ENCODE data around the gene UBE4B. TPM values are rescaled to one million over a fixed set of nuclear protein-coding genes. Genes with fewer than 3 reads are reported as not detected.

The UBE4B gene
- total and polyA plus RNA-seq, 4 donors = 9.9 to 51.0 (median 28.2) TPM

DNA sequence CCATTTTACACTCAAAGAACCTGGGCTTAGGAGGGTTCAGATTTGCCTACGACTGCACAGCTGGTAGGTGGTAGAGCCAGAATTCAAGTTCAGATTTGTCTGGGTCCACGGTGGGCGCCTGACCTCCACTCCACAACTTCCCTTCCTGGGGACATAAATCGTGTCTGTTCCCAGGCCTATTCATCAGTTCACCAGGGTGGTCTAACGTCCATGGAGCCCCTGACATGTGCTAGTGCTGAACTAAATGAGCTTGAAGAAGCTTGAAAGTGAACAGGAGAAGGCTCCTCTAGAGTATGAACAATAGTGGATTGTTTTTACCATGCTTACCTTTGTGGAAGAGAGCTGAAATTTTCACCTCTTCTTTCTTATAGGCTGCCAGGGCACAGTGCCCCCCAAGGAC is 145.1 kb downstream of the UBE4B start:
- no peak for ATAC-seq (ENCODE audit: insufficient read depth, low FRiP score)
- Histone ChIP-seq H3K4me1 (ENCODE audit: control insufficient read depth in 5 of 5, insufficient read depth in 5 of 5, low read length in 5 of 5) (no peaks in the 10 kb centered on the region), H3K27ac (ENCODE audit: low read depth in 1 of 2, low read length in 1 of 2) (no peak overlapping the region), H3K36me3 (ENCODE audit: control insufficient read depth in 4 of 4, insufficient read depth in 4 of 4, low read length in 4 of 4) (peaks cover 19 to 26% (median 24%) of the 10 kb centered on the region in 4 donors), H3K27me3 (ENCODE audit: control insufficient read depth in 3 of 3, insufficient read depth in 3 of 3, low read length in 2 of 3) (no peaks in the 10 kb centered on the region), H3K4me3 (no peak overlapping the region), H3K9me3 (ENCODE audit: control insufficient read depth in 4 of 4, insufficient read depth in 3 of 4, low read length in 3 of 4) (peaks cover 0 to 3% (median under 1%) of the 10 kb centered on the region in 4 donors), H3K9ac (ENCODE audit: insufficient read depth in 1 of 2, low read length in 2 of 2) (no peak overlapping the region)
- WGBS, 2 donors = 76 to 78% methylated on average over 5 of the region's 5 CpGs
- TF ChIP-seq, protein P1, sequence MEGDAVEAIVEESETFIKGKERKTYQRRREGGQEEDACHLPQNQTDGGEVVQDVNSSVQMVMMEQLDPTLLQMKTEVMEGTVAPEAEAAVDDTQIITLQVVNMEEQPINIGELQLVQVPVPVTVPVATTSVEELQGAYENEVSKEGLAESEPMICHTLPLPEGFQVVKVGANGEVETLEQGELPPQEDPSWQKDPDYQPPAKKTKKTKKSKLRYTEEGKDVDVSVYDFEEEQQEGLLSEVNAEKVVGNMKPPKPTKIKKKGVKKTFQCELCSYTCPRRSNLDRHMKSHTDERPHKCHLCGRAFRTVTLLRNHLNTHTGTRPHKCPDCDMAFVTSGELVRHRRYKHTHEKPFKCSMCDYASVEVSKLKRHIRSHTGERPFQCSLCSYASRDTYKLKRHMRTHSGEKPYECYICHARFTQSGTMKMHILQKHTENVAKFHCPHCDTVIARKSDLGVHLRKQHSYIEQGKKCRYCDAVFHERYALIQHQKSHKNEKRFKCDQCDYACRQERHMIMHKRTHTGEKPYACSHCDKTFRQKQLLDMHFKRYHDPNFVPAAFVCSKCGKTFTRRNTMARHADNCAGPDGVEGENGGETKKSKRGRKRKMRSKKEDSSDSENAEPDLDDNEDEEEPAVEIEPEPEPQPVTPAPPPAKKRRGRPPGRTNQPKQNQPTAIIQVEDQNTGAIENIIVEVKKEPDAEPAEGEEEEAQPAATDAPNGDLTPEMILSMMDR (IDR thresholded peaks at IDR 0.05; ENCODE audit: control extremely low read depth, extremely low read depth) = no peak
- DNase-seq = no peak

DNA sequence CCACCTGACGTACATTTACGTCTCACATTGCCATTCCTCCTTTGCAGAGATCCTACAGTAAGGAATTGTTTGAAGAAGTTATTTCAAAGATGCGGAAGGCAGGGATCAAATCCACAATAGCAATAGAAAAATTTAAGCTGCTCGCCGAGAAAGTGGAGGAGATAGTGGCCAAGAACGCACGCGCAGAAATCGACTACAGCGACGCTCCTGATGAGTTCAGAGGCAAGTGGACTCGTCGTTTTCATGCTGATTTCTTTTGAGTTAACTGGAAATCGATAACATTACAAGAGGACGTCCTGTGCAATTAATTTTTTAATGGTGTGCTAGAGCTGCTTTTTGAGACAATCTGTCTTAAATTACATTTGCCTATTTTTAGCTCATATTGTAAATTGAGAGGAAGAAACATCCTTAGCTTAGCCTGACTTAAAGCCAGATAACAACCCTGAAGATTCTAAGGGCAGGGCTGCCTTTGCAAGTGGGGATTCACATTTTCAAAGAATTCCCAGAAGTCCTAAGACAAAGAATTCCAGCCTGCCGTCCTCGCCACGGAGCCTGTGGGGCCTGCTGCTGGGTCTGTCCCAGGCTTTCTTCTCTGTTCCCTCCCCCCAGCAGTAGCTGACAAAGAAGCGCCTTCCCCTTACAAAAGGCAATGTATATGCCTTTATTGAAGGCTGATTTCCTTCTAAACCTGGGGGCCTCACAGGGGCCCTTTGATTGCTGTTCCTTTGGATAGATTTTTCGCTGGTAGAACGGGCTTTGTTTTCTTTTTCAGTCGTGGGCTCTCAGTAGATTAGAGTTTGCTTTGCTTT is 146.0 kb downstream of the UBE4B start:
- WGBS, 2 donors = 87 to 91% methylated on average over 22 of the region's 22 CpGs
- H3K4me1 ChIP-seq (ENCODE audit: control insufficient read depth in 5 of 5, insufficient read depth in 5 of 5, low read length in 5 of 5) = no peaks in the 10 kb centered on the region
- DNase-seq (no peak), ATAC-seq (ENCODE audit: insufficient read depth, low FRiP score) (no peak)
- no peak overlapping the region for H3K4me3 ChIP-seq
- TF ChIP-seq, protein P1 (IDR thresholded peaks at IDR 0.05; ENCODE audit: control extremely low read depth, extremely low read depth) = no peak
- H3K27me3 ChIP-seq (ENCODE audit: control insufficient read depth in 3 of 3, insufficient read depth in 3 of 3, low read length in 2 of 3) = no peaks in the 10 kb centered on the region
- H3K27ac ChIP-seq (ENCODE audit: low read depth in 1 of 2, low read length in 1 of 2) = no peak overlapping the region
- H3K36me3 ChIP-seq (ENCODE audit: control insufficient read depth in 4 of 4, insufficient read depth in 4 of 4, low read length in 4 of 4) = peaks cover 18 to 24% (median 20%) of the 10 kb centered on the region in 4 donors
- peaks cover 0 to 3% (median under 1%) of the 10 kb centered on the region in 4 donors for H3K9me3 ChIP-seq (ENCODE audit: control insufficient read depth in 4 of 4, insufficient read depth in 3 of 4, low read length in 3 of 4)
- H3K9ac ChIP-seq (ENCODE audit: insufficient read depth in 1 of 2, low read length in 2 of 2) = no peak overlapping the region

DNA sequence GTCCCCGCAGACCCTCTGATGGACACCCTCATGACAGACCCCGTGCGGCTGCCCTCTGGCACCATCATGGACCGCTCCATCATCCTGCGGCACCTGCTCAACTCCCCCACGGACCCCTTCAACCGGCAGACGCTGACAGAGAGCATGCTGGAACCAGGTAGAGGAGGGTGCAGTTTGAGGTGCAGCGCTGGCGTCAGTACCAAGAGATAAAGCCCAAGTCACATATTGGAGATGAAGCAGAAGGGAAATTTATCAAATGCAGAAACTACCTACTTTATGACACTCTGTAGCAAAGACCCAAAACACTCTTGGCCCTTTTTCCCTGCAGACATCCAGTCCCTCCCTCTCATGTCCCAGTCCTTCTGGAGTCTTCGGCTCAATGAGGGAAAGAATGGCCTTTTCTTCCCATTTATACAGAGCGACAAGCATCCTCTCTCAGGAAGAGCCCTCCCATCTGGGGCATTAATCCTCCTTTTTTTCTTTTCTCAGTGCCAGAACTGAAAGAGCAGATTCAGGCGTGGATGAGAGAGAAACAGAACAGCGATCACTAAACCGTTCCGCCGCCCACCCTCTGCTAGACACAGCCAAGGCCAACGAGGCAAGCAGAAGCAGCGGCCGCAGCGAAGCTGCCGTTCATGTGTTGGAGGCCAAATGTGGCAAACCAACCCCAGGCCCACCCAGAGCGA is 146.8 kb downstream of the UBE4B start:
- 93 to 95% methylated on average over 23 of the region's 23 CpGs for WGBS, 2 donors
- TF ChIP-seq, protein P1 (IDR thresholded peaks at IDR 0.05; ENCODE audit: control extremely low read depth, extremely low read depth) = no peak
- Histone ChIP-seq H3K4me1 (ENCODE audit: control insufficient read depth in 5 of 5, insufficient read depth in 5 of 5, low read length in 5 of 5) (no peaks in the 10 kb centered on the region), H3K27me3 (ENCODE audit: control insufficient read depth in 3 of 3, insufficient read depth in 3 of 3, low read length in 2 of 3) (no peaks in the 10 kb centered on the region), H3K9me3 (ENCODE audit: control insufficient read depth in 4 of 4, insufficient read depth in 3 of 4, low read length in 3 of 4) (peaks cover 0 to 3% (median under 1%) of the 10 kb centered on the region in 4 donors), H3K4me3 (no peak overlapping the region), H3K9ac (ENCODE audit: insufficient read depth in 1 of 2, low read length in 2 of 2) (no peak overlapping the region), H3K36me3 (ENCODE audit: control insufficient read depth in 4 of 4, insufficient read depth in 4 of 4, low read length in 4 of 4) (peaks cover 18 to 24% (median 19%) of the 10 kb centered on the region in 4 donors), H3K27ac (ENCODE audit: low read depth in 1 of 2, low read length in 1 of 2) (no peak overlapping the region)
- no peak for ATAC-seq (ENCODE audit: insufficient read depth, low FRiP score)
- DNase-seq = no peak

All from lung (tissue), 12 donors.